OCI-LY7 (cell line): ENCODE measurements around the gene ACVR2A. TPM values are rescaled to one million over a fixed set of nuclear protein-coding genes. Genes with fewer than 3 reads are reported as not detected.

Experiments
- BruUV-seq: library from RNA; stranded (reverse); fragments of 400-500 nt; replicated peaks from 2 replicates; lab custom pipeline; 2021; lab: Mats Ljungman, UMichigan
- CTCF ChIA-PET: fragments of 300-600 bp; sonication (Branson Sonifier 250); formaldehyde crosslinking; loops from one replicate; lab custom pipeline; 2022; ENCODE audit warnings: antibody characterized with exemption; ENCODE audit not compliant: unreplicated experiment; lab: Charles Lee
- POLR2A ChIA-PET: fragments of 300-600 bp; sonication (Branson Sonifier 250); formaldehyde crosslinking; loops from one replicate; lab custom pipeline; 2022; ENCODE audit warnings: antibody characterized with exemption; lab: Charles Lee
- DNase-seq: peaks from one replicate; pipeline ENCODE4 v3.0.0-alpha.2; 2015; ENCODE audit warnings: low spot score
- H2AFZ ChIP-seq: fragments of 200-600 bp; sonication (generic), shearing (Covaris generic); 2 replicates; pipeline ENCODE4 v1.6.1; 2014; ENCODE audit warnings: mild to moderate bottlenecking, antibody characterized with exemption, low read length, moderate library complexity
- H3K27ac ChIP-seq: fragments of 200-600 bp; sonication (generic); 2 replicates; pipeline ENCODE4 v1.5.1; 2014; ENCODE audit warnings: mixed run types, low read depth, mild to moderate bottlenecking, moderate library complexity, low read length, inconsistent platforms; ENCODE audit not compliant: poor library complexity, severe bottlenecking
- H3K36me3 ChIP-seq: fragments of 200-600 bp; sonication (generic); 2 replicates; pipeline ENCODE4 v1.6.1; 2014; ENCODE audit warnings: mild to moderate bottlenecking, antibody characterized with exemption, low read length, moderate library complexity, mixed read lengths; ENCODE audit not compliant: insufficient read depth
- H3K4me1 ChIP-seq: fragments of 200-600 bp; sonication (generic); 2 replicates; pipeline ENCODE4 v1.5.1; 2014; ENCODE audit warnings: mild to moderate bottlenecking, low read length; ENCODE audit not compliant: insufficient read depth, poor library complexity, severe bottlenecking
- H3K4me2 ChIP-seq: fragments of 200-600 bp; sonication (generic); 2 replicates; pipeline ENCODE4 v1.6.1; 2014; ENCODE audit warnings: mild to moderate bottlenecking, low read length
- H3K4me3 ChIP-seq: fragments of 200-600 bp; sonication (generic); 2 replicates; pipeline ENCODE4 v1.5.1; 2014; ENCODE audit warnings: mild to moderate bottlenecking, low read depth, low read length; ENCODE audit not compliant: poor library complexity, severe bottlenecking
- H3K79me2 ChIP-seq: fragments of 200-600 bp; sonication (generic); 2 replicates; pipeline ENCODE4 v1.6.1; 2016; ENCODE audit warnings: low read depth, mild to moderate bottlenecking, low read length, moderate library complexity, mixed read lengths; ENCODE audit not compliant: insufficient read depth
- H3K9me2 ChIP-seq: fragments of 200-600 bp; sonication (generic); 2 replicates; pipeline ENCODE4 v1.6.1; 2016; ENCODE audit warnings: mild to moderate bottlenecking, low read length, mixed read lengths; ENCODE audit not compliant: insufficient read depth
- H3K9me3 ChIP-seq: fragments of 200-600 bp; sonication (generic); 2 replicates; pipeline ENCODE4 v1.6.1; 2014; ENCODE audit warnings: mild to moderate bottlenecking, mixed run types, low read length, mixed read lengths
- H4K20me1 ChIP-seq: fragments of 200-600 bp; sonication (generic); 2 replicates; pipeline ENCODE4 v1.6.1; 2014; ENCODE audit warnings: mild to moderate bottlenecking, antibody characterized with exemption, low read length, moderate library complexity, mixed read lengths; ENCODE audit not compliant: insufficient read depth
- CTCF ChIP-seq: fragments of 200-600 bp; sonication (generic); conservative IDR thresholded peaks from 2 replicates; pipeline ENCODE4 v1.5.1; 2014; ENCODE audit warnings: mild to moderate bottlenecking, antibody characterized with exemption, low read length, moderate library complexity, mixed read lengths
- EZH2phosphoT487 ChIP-seq: fragments of 200-600 bp; sonication (generic); IDR thresholded peaks from 2 replicates; pipeline ENCODE4 v1.6.1; 2018; ENCODE audit warnings: low read depth, borderline replicate concordance, mild to moderate bottlenecking, mixed run types, antibody characterized with exemption, low read length, moderate library complexity, mixed read lengths
- intact Hi-C: fragments of 100-400 bp; cut with micrococcal nuclease; formaldehyde crosslinking; loops from one replicate; pipeline ENCODE4 v1.10.0; 2022; ENCODE audit not compliant: unreplicated experiment
- total RNA-seq, 2 experiments: library from RNA; depleted of rRNA in 1 of 2; stranded (reverse); fragments of >200 nt in 1 of 2; shearing (Covaris generic) in 1 of 2; gene quantifications; 2 replicates each; pipeline ENCODE4 v1.2.3, GENCODE V29; 2014 to 2022

ACVR2A gene
- total RNA-seq, 2 experiments from 2014 or later = 1.5 to 2.5 TPM

DNA sequence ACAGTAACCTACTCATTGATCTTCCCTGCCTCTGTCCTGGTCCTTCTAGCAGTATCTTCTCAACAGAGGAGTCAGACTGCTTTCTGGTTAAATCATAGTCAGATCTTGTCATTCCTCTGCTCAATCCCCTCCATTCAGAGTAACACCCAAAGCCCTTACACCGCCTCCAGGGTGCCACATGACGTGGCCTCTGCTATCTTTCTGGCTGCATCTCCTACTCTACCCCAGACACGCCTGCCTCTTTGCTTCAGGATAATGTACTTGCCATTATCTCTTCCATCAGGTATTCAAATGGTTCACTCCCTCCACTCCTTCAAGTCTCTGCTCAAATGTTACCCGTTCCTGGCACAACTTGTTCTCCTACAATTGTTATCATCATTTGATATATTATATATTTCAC, 36.3 kb upstream of the ACVR2A start:
- TF ChIP-seq CTCF (no peak), EZH2phosphoT487 (no peak)
- no TSS peak for BruUV-seq
- H3K4me3 ChIP-seq = no peak overlapping the region

DNA sequence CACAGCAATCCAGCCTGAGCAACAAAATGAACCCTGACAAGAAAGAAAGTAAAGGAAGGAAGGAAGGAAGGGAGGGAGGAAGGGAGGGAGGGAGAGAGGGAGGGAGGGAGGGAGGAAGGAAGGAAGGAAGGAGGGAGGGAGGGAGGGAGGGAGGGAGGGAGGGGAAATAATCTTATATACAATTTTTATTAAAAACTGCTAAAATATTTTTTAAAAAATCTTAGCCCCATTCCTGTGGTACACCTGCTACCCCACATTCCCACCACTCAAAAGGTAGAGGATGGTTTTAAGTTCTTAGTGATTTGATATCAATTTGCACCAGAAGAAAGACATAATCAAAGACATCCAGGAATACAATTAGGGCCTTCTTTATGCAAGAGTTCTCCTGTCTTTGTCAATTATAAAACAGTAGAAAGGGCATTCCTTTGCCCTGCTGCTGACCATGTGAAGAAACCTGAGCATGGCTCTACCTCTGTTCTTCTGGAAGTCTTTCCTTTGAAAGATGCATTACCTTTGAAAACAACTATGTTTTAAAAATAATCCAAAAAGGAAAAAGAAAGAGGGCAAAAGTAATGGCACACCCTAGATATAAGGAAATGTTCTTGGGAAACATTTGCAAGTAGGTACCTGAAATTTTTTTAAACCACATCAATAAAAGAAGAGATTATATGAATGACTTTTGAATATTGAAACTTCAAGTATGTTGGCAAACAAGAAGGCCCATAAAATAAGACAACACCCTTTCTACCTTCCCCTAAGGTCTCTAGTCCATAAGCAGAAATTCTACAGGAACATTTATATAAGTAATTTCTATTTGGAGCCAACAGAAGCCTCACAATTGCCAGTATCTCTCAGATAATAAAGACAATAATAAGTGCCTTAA, 33.7 kb upstream of the ACVR2A start:
- intact Hi-C loops = no loop called here
- Histone ChIP-seq H3K79me2 (no peaks in the 10 kb centered on the region), H3K4me3 (no peak overlapping the region), H3K36me3 (no peaks in the 10 kb centered on the region), H3K4me1 (no peaks in the 10 kb centered on the region), H3K4me2 (no peak overlapping the region), H3K27ac (no peak overlapping the region), H3K9me2 (no peaks in the 10 kb centered on the region), H4K20me1 (no peaks in the 10 kb centered on the region), H3K9me3 (no peaks in the 10 kb centered on the region), H2AFZ (no peak overlapping the region)
- POLR2A ChIA-PET = no interaction called here
- BruUV-seq = no TSS peak
- no peak for TF ChIP-seq CTCF
- no peak for TF ChIP-seq EZH2phosphoT487
- CTCF ChIA-PET = no interaction called here
- DNase-seq = no peak

More for the DNA sequence above, 36.3 kb upstream of the ACVR2A start:
- H4K20me1 ChIP-seq = no peaks in the 10 kb centered on the region
- H3K9me2 ChIP-seq = no peaks in the 10 kb centered on the region
- H3K4me2 ChIP-seq = no peak overlapping the region
- no peaks in the 10 kb centered on the region for H3K9me3 ChIP-seq
- no peaks in the 10 kb centered on the region for H3K4me1 ChIP-seq
- POLR2A ChIA-PET = no interaction called here
- no peaks in the 10 kb centered on the region for H3K79me2 ChIP-seq
- DNase-seq = no peak
- H2AFZ ChIP-seq = no peak overlapping the region
- CTCF ChIA-PET = no interaction called here
- no peaks in the 10 kb centered on the region for H3K36me3 ChIP-seq
- H3K27ac ChIP-seq = no peak overlapping the region
- intact Hi-C loops = no loop called here

DNA sequence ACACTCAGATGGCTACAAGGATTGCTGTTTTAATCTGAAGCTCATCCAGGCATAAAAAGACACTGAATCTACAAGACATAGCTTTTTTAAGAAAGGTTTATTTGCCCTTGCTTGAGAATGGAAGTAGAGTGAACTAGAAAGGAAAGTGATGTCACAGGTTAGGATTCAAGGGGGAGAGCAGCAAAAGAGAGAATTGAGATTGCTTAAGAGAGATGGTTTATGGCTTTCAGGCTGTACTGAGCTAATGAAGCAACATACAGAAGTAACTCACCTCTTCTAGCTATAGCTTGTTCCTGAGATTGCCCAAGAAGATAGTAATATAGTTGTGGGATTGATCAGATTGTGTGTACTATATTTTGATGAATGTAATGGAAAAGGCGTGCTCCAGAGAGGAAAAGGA, 26.1 kb upstream of the ACVR2A start:
- Histone ChIP-seq H4K20me1 (no peaks in the 10 kb centered on the region), H3K9me3 (no peaks in the 10 kb centered on the region), H3K4me2 (no peak overlapping the region), H3K4me3 (no peak overlapping the region), H3K27ac (no peak overlapping the region), H3K4me1 (no peaks in the 10 kb centered on the region), H3K79me2 (no peaks in the 10 kb centered on the region), H3K9me2 (no peaks in the 10 kb centered on the region), H3K36me3 (no peaks in the 10 kb centered on the region), H2AFZ (no peak overlapping the region)
- no peak for TF ChIP-seq CTCF
- no peak for TF ChIP-seq EZH2phosphoT487
- POLR2A ChIA-PET = interaction anchor here (0.7 kb wide), 1 partner anchor 105 kb away, joined by 3 read pairs; no protein-coding TSS in a partner anchor
- BruUV-seq = no TSS peak
- intact Hi-C loops = no loop called here
- no peak for DNase-seq
- CTCF ChIA-PET = no interaction called here
